Thoracic aorta (tissue), 2 donors: ENCODE data around the gene GP2. TPM values are rescaled to one million over a fixed set of nuclear protein-coding genes. Genes with fewer than 3 reads are reported as not detected.

Experiments used
- ATAC-seq: fragments of 150-250 bp; one replicate; pipeline ENCODE4 v1.8.0; 2017; ENCODE audit warnings: low read depth; ENCODE audit not compliant: insufficient number of reproducible peaks, low FRiP score
- DNase-seq: peaks from one replicate; pipeline ENCODE4 v3.0.0-alpha.2; 2020; ENCODE audit warnings: low spot score
- H3K27ac ChIP-seq, 2 donors: fragments of 200-600 bp; sonication (generic); 1 replicate in 1 of 2; 2 replicates in 1 of 2; pipeline ENCODE4 v1.5.1; 2016; ENCODE audit warnings: mild to moderate bottlenecking in 2 of 2, moderate library complexity in 2 of 2
- H3K27me3 ChIP-seq: fragments of 200-600 bp; sonication (generic); replicated peaks from 2 replicates; pipeline ENCODE4 v1.6.0; 2016; ENCODE audit warnings: mild to moderate bottlenecking; ENCODE audit not compliant: insufficient read depth
- H3K36me3 ChIP-seq: fragments of 200-600 bp; sonication (generic); one replicate; pipeline ENCODE4 v1.5.1; 2016
- H3K4me1 ChIP-seq, 2 donors: fragments of 200-600 bp; sonication (generic); 1 replicate in 1 of 2; 2 replicates in 1 of 2; pipeline versions ENCODE4 v1.5.1 to v1.6.0; 2016; ENCODE audit warnings: low read depth in 2 of 2, mild to moderate bottlenecking in 1 of 2; ENCODE audit not compliant: control insufficient read depth in 1 of 2
- H3K4me3 ChIP-seq: fragments of 200-600 bp; sonication (generic); 2 replicates; pipeline ENCODE4 v1.5.1; 2016; ENCODE audit warnings: mild to moderate bottlenecking
- H3K9me3 ChIP-seq: fragments of 200-600 bp; sonication (generic); 2 replicates; pipeline ENCODE4 v1.5.1; 2016
- total RNA-seq, 2 donors: library from RNA; depleted of rRNA; stranded (reverse); fragments of >200 nt; gene quantifications; one replicate each; pipeline versions ENCODE4 v1.1.0 to v1.2.3, GENCODE V29; 2016
- TF ChIP-seq, protein P1 (sequence below): fragments of 200-600 bp; sonication (generic); IDR thresholded peaks from one replicate; pipeline ENCODE4 v1.5.1; 2019; ENCODE audit warnings: antibody characterized with exemption

GP2 gene
- total RNA-seq, 2 donors from 2014 or later: 2.6 to 8.7 TPM

DNA sequence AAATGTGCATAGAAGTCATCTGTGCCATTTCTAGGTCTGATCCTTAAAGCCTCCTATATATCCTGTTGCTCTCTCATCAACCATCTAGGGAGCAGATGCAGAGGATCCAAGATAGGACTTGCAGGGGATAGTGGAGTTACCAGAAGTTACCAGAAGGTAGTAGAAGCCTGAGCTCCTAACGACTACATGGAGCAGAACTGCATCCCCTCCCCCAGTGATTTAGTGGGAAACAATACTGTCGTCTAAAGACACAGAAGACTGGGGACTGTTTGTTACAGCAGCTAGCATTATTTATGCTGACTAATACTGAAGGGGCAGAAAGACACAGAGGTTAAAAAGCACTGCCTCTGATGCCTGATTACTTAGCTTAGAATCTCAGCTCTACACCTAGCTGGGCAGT lies 15.8 kb downstream of the GP2 start:
- H3K4me1 ChIP-seq: no peaks in the 10 kb centered on the region
- DNase-seq (no peak), ATAC-seq (no peak)
- no peak overlapping the region for H3K27ac ChIP-seq
- no peaks in the 10 kb centered on the region for H3K36me3 ChIP-seq
- TF ChIP-seq, protein P1, sequence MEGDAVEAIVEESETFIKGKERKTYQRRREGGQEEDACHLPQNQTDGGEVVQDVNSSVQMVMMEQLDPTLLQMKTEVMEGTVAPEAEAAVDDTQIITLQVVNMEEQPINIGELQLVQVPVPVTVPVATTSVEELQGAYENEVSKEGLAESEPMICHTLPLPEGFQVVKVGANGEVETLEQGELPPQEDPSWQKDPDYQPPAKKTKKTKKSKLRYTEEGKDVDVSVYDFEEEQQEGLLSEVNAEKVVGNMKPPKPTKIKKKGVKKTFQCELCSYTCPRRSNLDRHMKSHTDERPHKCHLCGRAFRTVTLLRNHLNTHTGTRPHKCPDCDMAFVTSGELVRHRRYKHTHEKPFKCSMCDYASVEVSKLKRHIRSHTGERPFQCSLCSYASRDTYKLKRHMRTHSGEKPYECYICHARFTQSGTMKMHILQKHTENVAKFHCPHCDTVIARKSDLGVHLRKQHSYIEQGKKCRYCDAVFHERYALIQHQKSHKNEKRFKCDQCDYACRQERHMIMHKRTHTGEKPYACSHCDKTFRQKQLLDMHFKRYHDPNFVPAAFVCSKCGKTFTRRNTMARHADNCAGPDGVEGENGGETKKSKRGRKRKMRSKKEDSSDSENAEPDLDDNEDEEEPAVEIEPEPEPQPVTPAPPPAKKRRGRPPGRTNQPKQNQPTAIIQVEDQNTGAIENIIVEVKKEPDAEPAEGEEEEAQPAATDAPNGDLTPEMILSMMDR: no peak
- no peaks in the 10 kb centered on the region for H3K9me3 ChIP-seq
- H3K27me3 ChIP-seq: no peaks in the 10 kb centered on the region
- no peak overlapping the region for H3K4me3 ChIP-seq

DNA sequence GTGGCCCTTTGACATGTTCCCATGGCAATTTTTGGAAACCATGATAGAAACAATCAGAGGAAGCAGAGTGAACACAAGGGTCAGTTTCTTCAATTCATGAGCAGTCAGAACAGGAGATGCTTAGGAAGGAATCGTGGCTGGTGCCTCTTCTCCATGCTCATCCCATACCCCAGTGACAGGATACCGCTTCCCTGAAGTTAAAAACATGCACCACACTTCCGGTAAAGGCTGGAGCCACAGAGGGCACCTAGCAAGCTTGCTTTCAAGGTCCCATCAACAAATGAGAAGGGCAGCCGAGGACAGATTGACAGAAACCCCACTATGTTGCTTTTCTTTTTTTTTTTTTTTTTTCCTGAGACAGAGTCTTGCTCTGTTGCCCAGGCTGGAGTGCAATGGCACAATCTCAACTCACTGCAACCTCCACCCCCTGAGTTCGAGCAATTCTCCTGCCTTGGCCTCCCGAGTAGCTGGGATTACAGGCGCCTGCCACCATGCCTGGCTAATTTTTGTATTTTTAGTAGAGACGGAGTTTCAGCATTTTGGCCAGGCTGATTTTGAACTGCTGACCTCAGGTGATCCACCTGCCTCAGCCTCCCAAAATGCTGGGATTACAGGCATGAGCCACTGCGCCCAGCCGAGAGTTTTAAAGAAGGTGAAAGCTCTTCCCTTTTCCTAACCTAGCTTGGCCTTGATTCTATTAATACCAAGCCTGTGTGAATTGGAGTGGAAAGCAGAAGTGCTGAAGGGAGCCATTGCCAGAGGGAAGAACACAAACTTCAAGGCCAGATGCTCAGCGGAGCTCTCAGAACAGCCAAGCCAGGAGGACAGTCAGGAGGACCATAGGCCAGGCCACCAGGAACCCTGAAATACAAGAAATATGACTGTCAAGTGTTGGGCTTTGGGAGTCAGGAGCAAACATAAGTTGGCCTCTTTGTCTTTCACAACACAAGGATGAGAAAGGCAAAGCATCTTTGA lies 16.6 kb downstream of the GP2 start:
- no peaks in the 10 kb centered on the region for H3K9me3 ChIP-seq

DNA sequence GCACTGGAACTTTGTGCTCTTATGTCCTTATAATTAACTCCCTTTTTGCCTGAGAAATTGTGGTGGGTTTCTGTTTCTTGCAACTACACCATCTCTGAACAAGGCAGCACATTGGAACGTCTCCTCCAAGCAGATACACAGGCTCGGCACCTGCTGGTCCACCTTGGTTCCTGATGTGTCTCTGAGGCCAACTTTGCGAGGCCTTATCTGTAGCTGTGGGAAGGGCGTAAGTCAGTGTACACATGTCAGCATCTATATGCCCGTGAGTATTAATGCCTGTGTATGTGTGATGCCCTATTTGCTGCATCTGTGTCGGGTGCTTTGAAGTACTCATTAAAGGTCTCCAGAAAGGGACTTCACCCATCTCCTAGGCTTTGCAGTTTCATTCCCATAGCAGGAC lies 17.5 kb downstream of the GP2 start:
- ATAC-seq: no peak
- Histone ChIP-seq H3K27me3 (no peaks in the 10 kb centered on the region), H3K27ac (no peak overlapping the region), H3K9me3 (no peaks in the 10 kb centered on the region), H3K36me3 (no peaks in the 10 kb centered on the region), H3K4me3 (no peak overlapping the region), H3K4me1 (no peaks in the 10 kb centered on the region)
- TF ChIP-seq, protein P1: no peak
- DNase-seq: no peak

More for the DNA sequence above, 16.6 kb downstream of the GP2 start:
- TF ChIP-seq, protein P1: no peak
- no peak overlapping the region for H3K27ac ChIP-seq
- H3K27me3 ChIP-seq: no peaks in the 10 kb centered on the region
- H3K4me1 ChIP-seq: no peaks in the 10 kb centered on the region
- H3K4me3 ChIP-seq: no peak overlapping the region
- no peaks in the 10 kb centered on the region for H3K36me3 ChIP-seq
- ATAC-seq: no peak
- no peak for DNase-seq

DNA sequence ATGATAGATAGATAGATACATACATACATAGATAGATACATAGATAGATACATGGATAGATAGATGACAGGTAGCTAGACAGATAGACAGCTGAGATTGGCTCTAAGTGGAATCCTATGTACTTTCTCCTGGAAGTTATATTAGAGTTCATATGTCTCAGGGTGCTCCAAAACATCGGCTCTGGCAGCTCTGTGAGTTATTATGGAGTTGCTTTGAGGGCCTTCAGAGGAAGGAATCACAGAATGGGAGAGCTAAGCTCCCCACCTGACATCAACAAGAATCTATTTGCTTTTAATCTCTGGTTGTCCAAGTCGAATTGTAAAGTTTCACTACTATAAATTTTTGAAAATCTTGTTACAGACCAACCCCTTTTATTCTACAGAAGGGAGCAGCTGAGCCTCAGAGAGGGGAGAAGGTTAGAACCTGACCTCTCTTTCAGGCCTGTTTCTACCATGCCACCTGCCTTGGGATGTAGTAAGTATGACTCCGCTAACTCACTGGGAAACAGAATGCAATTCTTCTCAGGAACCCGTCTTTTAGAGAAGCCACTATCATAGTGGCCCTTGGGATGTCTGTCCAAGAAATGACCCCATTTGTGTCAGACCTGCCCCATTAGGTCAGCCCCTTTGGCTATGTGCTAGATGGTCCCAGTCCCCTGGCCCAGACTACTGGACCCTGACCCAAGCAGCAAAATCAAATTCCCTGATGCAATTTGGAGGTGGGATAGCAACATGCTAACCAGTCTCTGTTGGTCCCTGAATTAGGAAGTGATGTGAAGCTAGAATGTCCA lies 18.3 kb downstream of the GP2 start:
- Histone ChIP-seq H3K27me3 (no peaks in the 10 kb centered on the region), H3K36me3 (no peaks in the 10 kb centered on the region), H3K27ac (no peak overlapping the region), H3K4me1 (no peaks in the 10 kb centered on the region), H3K4me3 (no peak overlapping the region), H3K9me3 (no peaks in the 10 kb centered on the region)
- no peak for DNase-seq
- TF ChIP-seq, protein P1: no peak
- no peak for ATAC-seq

DNA sequence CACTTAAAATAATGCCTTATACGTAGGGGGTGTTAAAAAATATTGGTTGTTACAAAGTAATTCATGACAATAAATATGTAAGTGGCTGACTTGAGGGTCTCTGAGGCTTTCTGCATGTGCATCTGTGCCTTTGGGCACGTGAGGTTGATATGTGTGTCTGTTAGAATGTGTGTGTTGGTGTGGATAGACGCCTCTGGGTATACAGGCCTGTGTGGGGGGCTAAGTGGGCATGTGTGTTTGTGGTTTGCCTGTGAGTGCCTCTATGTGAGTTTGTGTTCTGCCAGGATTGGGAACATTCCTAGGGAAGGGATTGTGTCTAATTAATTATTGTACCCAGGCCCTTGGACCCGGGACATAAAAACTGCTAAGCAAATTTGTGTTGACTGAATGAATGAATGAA lies 19.0 kb downstream of the GP2 start:
- H3K27me3 ChIP-seq: no peaks in the 10 kb centered on the region
- H3K36me3 ChIP-seq: no peaks in the 10 kb centered on the region
- no peak for DNase-seq
- no peak for ATAC-seq
- TF ChIP-seq, protein P1: no peak
- no peaks in the 10 kb centered on the region for H3K4me1 ChIP-seq
- H3K4me3 ChIP-seq: no peak overlapping the region
- no peak overlapping the region for H3K27ac ChIP-seq
- no peaks in the 10 kb centered on the region for H3K9me3 ChIP-seq
